ENCODE data around the gene ARHGAP4.

ARHGAP4 gene

DNA sequence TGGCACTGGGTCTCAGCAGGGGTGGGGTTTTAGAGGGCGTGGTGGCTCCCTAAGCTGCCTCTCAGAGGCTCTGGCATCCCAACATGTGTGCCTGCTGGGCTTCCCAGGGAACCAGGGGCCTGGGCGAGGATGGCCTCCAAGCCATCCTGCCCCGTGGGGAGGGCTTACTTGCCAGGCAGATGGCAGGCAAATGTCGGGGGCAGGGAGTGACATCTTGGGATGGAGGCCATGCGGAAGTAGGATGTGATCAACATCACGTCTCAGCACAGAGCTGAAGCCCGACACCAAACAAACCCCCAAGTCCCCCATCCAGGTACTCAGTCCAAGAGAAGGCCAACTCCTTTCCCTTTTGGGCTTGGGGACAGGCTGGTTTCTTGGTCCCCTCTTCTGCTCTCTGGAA is 44.8 kb downstream of the ARHGAP4 start:
- TF ChIP-seq USF1 (IDR thresholded peaks at IDR 0.05) (no peak), TAF1 (IDR thresholded peaks at IDR 0.05; ENCODE audit: low read depth) (no peak), CREB1 (IDR thresholded peaks at IDR 0.05; ENCODE audit: low read depth) (no peak), EGR1 (IDR thresholded peaks at IDR 0.05) (no peak), TCF12 (IDR thresholded peaks at IDR 0.05; ENCODE audit: low read depth) (no peak), REST (IDR thresholded peaks at IDR 0.05; ENCODE audit: low read depth) (no peak), FOXM1 (IDR thresholded peaks at IDR 0.05; ENCODE audit: borderline replicate concordance, low read depth) (no peak)
- TF ChIP-seq, protein P1, sequence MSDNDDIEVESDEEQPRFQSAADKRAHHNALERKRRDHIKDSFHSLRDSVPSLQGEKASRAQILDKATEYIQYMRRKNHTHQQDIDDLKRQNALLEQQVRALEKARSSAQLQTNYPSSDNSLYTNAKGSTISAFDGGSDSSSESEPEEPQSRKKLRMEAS (IDR thresholded peaks at IDR 0.05), result no peak

- TF ChIP-seq TAF1 (IDR thresholded peaks at IDR 0.05; ENCODE audit: low read depth) (no peak), NFIC (IDR thresholded peaks at IDR 0.05) (no peak), REST (IDR thresholded peaks at IDR 0.05; ENCODE audit: low read depth) (no peak), TCF12 (IDR thresholded peaks at IDR 0.05; ENCODE audit: low read depth) (no peak), RAD21 (IDR thresholded peaks at IDR 0.05; ENCODE audit: low read depth) (no peak)
These were observed 45.6 kb downstream of the ARHGAP4 start for GRCh38 chrX:153880440-153880815.

GRCh38 chrX:153879741-153880439 is 46.2 kb downstream of the ARHGAP4 start:
- no peak for TF ChIP-seq EGR1 (IDR thresholded peaks at IDR 0.05)
- TF ChIP-seq YY1 (IDR thresholded peaks at IDR 0.05; ENCODE audit: low read depth), result no peak
- TF ChIP-seq EP300 (IDR thresholded peaks at IDR 0.05; ENCODE audit: borderline replicate concordance), result no peak
- no peak for TF ChIP-seq REST (IDR thresholded peaks at IDR 0.05; ENCODE audit: low read depth)
- TF ChIP-seq ZBTB7A (IDR thresholded peaks at IDR 0.05; ENCODE audit: low read depth), result no peak
- TF ChIP-seq NFIC (IDR thresholded peaks at IDR 0.05), result no peak
- TF ChIP-seq CREB1 (IDR thresholded peaks at IDR 0.05; ENCODE audit: low read depth), result no peak
- no peak for TF ChIP-seq TCF12 (IDR thresholded peaks at IDR 0.05; ENCODE audit: low read depth)
- TF ChIP-seq, protein P1 (IDR thresholded peaks at IDR 0.05), result no peak
- no peak for TF ChIP-seq TEAD4 (IDR thresholded peaks at IDR 0.05)
- no peak for TF ChIP-seq FOXM1 (IDR thresholded peaks at IDR 0.05; ENCODE audit: borderline replicate concordance, low read depth)
- no peak for TF ChIP-seq USF1 (IDR thresholded peaks at IDR 0.05)
- no peak for TF ChIP-seq RAD21 (IDR thresholded peaks at IDR 0.05; ENCODE audit: low read depth)
- TF ChIP-seq TAF1 (IDR thresholded peaks at IDR 0.05; ENCODE audit: low read depth), result no peak
- no peak for TF ChIP-seq CEBPB (IDR thresholded peaks at IDR 0.05)

DNA sequence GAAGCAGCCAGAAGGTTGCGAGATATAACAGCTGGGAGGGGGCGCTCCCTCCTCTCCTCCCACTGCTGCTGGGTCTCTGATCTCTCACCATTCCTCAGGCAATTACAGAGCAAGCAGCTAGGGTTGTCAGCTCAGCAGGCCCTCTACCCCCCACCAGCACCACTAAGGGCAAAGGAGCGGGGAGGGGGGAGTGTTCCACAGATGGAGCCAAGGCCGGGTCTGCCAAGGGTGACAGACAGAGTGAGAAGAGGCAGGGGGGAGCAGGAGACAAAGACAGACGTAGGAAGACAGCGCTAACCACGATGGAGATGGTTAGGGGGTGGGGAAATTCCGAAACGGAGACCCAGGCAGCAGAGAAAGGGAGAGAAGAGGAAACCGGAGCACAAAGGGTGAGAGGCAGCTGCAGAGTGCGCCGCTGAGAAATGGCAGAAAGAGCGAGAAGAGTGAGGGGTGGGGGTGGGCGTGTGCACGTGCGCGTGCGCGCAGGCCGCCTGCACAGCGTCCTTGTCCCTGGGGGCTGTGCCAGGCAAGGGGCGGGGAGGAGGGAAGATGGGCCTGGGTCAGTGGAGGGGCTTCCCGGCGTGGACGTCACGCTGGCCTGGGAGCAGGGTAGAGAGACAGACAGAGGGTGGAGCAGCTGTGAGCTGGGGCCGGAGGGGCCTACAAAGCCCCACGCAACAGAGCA is 47.0 kb downstream of the ARHGAP4 start:
- TF ChIP-seq REST (IDR thresholded peaks at IDR 0.05; ENCODE audit: low read depth) (no peak), EP300 (IDR thresholded peaks at IDR 0.05; ENCODE audit: borderline replicate concordance) (no peak), TEAD4 (IDR thresholded peaks at IDR 0.05) (no peak), YY1 (IDR thresholded peaks at IDR 0.05; ENCODE audit: low read depth) (no peak), NFIC (IDR thresholded peaks at IDR 0.05) (no peak), TAF1 (IDR thresholded peaks at IDR 0.05; ENCODE audit: low read depth) (no peak), ZBTB7A (IDR thresholded peaks at IDR 0.05; ENCODE audit: low read depth) (no peak), CREB1 (IDR thresholded peaks at IDR 0.05; ENCODE audit: low read depth) (no peak), RAD21 (IDR thresholded peaks at IDR 0.05; ENCODE audit: low read depth) (no peak), FOXM1 (IDR thresholded peaks at IDR 0.05; ENCODE audit: borderline replicate concordance, low read depth) (no peak), USF1 (IDR thresholded peaks at IDR 0.05) (no peak), CEBPB (IDR thresholded peaks at IDR 0.05) (no peak), TCF12 (IDR thresholded peaks at IDR 0.05; ENCODE audit: low read depth) (no peak)
- TF ChIP-seq, protein P1 (IDR thresholded peaks at IDR 0.05), result no peak
